HEK293 (cell line): Measurements from ENCODE around the gene VRK2.

Experiments
- YY1 ChIP-seq: fragments of 450-650 bp; formaldehyde crosslinking; IDR thresholded peaks from 2 replicates; pipeline ENCODE4 v1.5.1; 2018; ENCODE audit warnings: missing biosample characterization, missing genetic modification characterization
- ZNF274 ChIP-seq, 2 experiments: fragments of 200-500 bp in 1 of 2; fragments of 450-650 bp in 1 of 2; sonication (Bioruptor generic) in 1 of 2; formaldehyde crosslinking in 1 of 2; IDR thresholded peaks; 2 replicates each; pipeline versions ENCODE4 v1.5.1 to v1.6.1; 2014 to 2016; ENCODE audit warnings: borderline replicate concordance in 1 of 2, inconsistent platforms in 1 of 2, low read length in 1 of 2, missing biosample characterization in 1 of 2, missing genetic modification characterization in 1 of 2
- ZNF302 ChIP-seq: fragments of 450-650 bp; formaldehyde crosslinking; IDR thresholded peaks from 2 replicates; pipeline ENCODE4 v1.5.1; 2016; ENCODE audit warnings: missing biosample characterization, missing genetic modification characterization, low read depth
- ZNF324 ChIP-seq: fragments of 450-650 bp; formaldehyde crosslinking; IDR thresholded peaks from 2 replicates; pipeline ENCODE4 v1.5.1; 2016; ENCODE audit warnings: missing biosample characterization, missing genetic modification characterization
- ZSCAN30 ChIP-seq: fragments of 450-650 bp; IDR thresholded peaks from 2 replicates; pipeline ENCODE4 v1.5.1; 2018; ENCODE audit warnings: missing biosample characterization, mild to moderate bottlenecking, missing genetic modification characterization, moderate library complexity
- TF ChIP-seq, protein P1 (sequence below): fragments of 450-650 bp; formaldehyde crosslinking; IDR thresholded peaks from 2 replicates; pipeline ENCODE4 v1.5.1; 2016; ENCODE audit warnings: missing biosample characterization, missing genetic modification characterization
- TF ChIP-seq, protein P2 (sequence below): fragments of 450-650 bp; formaldehyde crosslinking; IDR thresholded peaks from 2 replicates; pipeline ENCODE4 v1.5.1; 2016; ENCODE audit warnings: missing biosample characterization, missing genetic modification characterization
- TF ChIP-seq, protein P3 (sequence below): fragments of 450-650 bp; formaldehyde crosslinking; IDR thresholded peaks from 2 replicates; pipeline ENCODE4 v1.5.1; 2017; ENCODE audit warnings: missing biosample characterization, missing genetic modification characterization
- TF ChIP-seq, protein P4 (sequence below): fragments of 450-650 bp; formaldehyde crosslinking; IDR thresholded peaks from 2 replicates; pipeline ENCODE4 v1.5.1; 2016; ENCODE audit warnings: missing biosample characterization, missing genetic modification characterization
- TF ChIP-seq, protein P5 (sequence below): fragments of 450-650 bp; formaldehyde crosslinking; IDR thresholded peaks from 2 replicates; pipeline ENCODE4 v1.5.1; 2016; ENCODE audit warnings: missing biosample characterization, missing genetic modification characterization
- TF ChIP-seq, protein P6 (sequence below): sonication (generic); formaldehyde crosslinking; IDR thresholded peaks from 2 replicates; pipeline ENCODE4 v1.8.1; 2022; ENCODE audit warnings: mild to moderate bottlenecking, moderate library complexity, missing genetic modification reagents
- TF ChIP-seq, protein P7 (sequence below): fragments of 450-650 bp; formaldehyde crosslinking; IDR thresholded peaks from 2 replicates; pipeline ENCODE4 v1.5.1; 2016; ENCODE audit warnings: missing biosample characterization, missing genetic modification characterization

DNA sequence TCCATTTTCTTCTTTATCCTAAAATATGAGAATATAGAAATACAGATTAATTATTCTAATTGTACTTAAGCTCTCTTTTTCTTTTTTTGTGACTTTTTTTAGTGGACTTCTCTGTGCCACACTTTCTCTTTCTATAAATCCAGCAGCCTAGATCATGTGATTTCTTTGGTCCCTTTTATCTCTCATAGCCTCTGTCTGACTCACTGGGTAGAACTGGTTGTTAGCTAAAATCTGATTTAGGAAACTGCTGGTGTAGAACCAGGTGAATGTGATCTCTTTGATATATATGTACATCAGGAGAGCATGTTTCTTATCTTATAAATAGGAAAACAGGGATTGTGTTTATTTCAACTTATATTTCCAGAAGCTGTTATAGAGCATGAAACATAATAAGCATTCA, 54.9 kb downstream of the VRK2 start:
- TF ChIP-seq ZSCAN30 (tag by site-specific recombination) (no peak), ZNF274 (IDR thresholded peaks at IDR 0.05; ENCODE audit: low read length) (no peak), ZNF274 (tag by site-specific recombination; IDR thresholded peaks at IDR 0.05; ENCODE audit: borderline replicate concordance) (no peak), ZNF324 (tag by site-specific recombination) (no peak), YY1 (tag by site-specific recombination) (no peak), ZNF302 (no peak)
- TF ChIP-seq, protein P1, sequence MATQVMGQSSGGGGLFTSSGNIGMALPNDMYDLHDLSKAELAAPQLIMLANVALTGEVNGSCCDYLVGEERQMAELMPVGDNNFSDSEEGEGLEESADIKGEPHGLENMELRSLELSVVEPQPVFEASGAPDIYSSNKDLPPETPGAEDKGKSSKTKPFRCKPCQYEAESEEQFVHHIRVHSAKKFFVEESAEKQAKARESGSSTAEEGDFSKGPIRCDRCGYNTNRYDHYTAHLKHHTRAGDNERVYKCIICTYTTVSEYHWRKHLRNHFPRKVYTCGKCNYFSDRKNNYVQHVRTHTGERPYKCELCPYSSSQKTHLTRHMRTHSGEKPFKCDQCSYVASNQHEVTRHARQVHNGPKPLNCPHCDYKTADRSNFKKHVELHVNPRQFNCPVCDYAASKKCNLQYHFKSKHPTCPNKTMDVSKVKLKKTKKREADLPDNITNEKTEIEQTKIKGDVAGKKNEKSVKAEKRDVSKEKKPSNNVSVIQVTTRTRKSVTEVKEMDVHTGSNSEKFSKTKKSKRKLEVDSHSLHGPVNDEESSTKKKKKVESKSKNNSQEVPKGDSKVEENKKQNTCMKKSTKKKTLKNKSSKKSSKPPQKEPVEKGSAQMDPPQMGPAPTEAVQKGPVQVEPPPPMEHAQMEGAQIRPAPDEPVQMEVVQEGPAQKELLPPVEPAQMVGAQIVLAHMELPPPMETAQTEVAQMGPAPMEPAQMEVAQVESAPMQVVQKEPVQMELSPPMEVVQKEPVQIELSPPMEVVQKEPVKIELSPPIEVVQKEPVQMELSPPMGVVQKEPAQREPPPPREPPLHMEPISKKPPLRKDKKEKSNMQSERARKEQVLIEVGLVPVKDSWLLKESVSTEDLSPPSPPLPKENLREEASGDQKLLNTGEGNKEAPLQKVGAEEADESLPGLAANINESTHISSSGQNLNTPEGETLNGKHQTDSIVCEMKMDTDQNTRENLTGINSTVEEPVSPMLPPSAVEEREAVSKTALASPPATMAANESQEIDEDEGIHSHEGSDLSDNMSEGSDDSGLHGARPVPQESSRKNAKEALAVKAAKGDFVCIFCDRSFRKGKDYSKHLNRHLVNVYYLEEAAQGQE, result no peak
- TF ChIP-seq, protein P2, sequence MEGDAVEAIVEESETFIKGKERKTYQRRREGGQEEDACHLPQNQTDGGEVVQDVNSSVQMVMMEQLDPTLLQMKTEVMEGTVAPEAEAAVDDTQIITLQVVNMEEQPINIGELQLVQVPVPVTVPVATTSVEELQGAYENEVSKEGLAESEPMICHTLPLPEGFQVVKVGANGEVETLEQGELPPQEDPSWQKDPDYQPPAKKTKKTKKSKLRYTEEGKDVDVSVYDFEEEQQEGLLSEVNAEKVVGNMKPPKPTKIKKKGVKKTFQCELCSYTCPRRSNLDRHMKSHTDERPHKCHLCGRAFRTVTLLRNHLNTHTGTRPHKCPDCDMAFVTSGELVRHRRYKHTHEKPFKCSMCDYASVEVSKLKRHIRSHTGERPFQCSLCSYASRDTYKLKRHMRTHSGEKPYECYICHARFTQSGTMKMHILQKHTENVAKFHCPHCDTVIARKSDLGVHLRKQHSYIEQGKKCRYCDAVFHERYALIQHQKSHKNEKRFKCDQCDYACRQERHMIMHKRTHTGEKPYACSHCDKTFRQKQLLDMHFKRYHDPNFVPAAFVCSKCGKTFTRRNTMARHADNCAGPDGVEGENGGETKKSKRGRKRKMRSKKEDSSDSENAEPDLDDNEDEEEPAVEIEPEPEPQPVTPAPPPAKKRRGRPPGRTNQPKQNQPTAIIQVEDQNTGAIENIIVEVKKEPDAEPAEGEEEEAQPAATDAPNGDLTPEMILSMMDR (tag by site-specific recombination), result no peak
- TF ChIP-seq, protein P3, sequence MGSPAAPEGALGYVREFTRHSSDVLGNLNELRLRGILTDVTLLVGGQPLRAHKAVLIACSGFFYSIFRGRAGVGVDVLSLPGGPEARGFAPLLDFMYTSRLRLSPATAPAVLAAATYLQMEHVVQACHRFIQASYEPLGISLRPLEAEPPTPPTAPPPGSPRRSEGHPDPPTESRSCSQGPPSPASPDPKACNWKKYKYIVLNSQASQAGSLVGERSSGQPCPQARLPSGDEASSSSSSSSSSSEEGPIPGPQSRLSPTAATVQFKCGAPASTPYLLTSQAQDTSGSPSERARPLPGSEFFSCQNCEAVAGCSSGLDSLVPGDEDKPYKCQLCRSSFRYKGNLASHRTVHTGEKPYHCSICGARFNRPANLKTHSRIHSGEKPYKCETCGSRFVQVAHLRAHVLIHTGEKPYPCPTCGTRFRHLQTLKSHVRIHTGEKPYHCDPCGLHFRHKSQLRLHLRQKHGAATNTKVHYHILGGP (tag by site-specific recombination), result no peak
- TF ChIP-seq, protein P4, sequence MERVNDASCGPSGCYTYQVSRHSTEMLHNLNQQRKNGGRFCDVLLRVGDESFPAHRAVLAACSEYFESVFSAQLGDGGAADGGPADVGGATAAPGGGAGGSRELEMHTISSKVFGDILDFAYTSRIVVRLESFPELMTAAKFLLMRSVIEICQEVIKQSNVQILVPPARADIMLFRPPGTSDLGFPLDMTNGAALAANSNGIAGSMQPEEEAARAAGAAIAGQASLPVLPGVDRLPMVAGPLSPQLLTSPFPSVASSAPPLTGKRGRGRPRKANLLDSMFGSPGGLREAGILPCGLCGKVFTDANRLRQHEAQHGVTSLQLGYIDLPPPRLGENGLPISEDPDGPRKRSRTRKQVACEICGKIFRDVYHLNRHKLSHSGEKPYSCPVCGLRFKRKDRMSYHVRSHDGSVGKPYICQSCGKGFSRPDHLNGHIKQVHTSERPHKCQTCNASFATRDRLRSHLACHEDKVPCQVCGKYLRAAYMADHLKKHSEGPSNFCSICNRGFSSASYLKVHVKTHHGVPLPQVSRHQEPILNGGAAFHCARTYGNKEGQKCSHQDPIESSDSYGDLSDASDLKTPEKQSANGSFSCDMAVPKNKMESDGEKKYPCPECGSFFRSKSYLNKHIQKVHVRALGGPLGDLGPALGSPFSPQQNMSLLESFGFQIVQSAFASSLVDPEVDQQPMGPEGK (tag by site-specific recombination), result no peak
- TF ChIP-seq, protein P5, sequence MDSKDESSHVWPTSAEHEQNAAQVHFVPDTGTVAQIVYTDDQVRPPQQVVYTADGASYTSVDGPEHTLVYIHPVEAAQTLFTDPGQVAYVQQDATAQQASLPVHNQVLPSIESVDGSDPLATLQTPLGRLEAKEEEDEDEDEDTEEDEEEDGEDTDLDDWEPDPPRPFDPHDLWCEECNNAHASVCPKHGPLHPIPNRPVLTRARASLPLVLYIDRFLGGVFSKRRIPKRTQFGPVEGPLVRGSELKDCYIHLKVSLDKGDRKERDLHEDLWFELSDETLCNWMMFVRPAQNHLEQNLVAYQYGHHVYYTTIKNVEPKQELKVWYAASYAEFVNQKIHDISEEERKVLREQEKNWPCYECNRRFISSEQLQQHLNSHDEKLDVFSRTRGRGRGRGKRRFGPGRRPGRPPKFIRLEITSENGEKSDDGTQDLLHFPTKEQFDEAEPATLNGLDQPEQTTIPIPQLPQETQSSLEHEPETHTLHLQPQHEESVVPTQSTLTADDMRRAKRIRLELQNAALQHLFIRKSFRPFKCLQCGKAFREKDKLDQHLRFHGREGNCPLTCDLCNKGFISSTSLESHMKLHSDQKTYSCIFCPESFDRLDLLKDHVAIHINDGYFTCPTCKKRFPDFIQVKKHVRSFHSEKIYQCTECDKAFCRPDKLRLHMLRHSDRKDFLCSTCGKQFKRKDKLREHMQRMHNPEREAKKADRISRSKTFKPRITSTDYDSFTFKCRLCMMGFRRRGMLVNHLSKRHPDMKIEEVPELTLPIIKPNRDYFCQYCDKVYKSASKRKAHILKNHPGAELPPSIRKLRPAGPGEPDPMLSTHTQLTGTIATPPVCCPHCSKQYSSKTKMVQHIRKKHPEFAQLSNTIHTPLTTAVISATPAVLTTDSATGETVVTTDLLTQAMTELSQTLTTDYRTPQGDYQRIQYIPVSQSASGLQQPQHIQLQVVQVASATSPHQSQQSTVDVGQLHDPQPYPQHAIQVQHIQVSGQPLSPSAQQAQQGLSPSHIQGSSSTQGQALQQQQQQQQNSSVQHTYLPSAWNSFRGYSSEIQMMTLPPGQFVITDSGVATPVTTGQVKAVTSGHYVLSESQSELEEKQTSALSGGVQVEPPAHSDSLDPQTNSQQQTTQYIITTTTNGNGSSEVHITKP (tag by site-specific recombination), result no peak
- TF ChIP-seq, protein P6, sequence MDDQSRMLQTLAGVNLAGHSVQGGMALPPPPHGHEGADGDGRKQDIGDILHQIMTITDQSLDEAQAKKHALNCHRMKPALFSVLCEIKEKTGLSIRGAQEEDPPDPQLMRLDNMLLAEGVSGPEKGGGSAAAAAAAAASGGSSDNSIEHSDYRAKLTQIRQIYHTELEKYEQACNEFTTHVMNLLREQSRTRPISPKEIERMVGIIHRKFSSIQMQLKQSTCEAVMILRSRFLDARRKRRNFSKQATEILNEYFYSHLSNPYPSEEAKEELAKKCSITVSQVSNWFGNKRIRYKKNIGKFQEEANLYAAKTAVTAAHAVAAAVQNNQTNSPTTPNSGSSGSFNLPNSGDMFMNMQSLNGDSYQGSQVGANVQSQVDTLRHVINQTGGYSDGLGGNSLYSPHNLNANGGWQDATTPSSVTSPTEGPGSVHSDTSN (CRISPR knock-in tag), result no peak
- TF ChIP-seq, protein P7, sequence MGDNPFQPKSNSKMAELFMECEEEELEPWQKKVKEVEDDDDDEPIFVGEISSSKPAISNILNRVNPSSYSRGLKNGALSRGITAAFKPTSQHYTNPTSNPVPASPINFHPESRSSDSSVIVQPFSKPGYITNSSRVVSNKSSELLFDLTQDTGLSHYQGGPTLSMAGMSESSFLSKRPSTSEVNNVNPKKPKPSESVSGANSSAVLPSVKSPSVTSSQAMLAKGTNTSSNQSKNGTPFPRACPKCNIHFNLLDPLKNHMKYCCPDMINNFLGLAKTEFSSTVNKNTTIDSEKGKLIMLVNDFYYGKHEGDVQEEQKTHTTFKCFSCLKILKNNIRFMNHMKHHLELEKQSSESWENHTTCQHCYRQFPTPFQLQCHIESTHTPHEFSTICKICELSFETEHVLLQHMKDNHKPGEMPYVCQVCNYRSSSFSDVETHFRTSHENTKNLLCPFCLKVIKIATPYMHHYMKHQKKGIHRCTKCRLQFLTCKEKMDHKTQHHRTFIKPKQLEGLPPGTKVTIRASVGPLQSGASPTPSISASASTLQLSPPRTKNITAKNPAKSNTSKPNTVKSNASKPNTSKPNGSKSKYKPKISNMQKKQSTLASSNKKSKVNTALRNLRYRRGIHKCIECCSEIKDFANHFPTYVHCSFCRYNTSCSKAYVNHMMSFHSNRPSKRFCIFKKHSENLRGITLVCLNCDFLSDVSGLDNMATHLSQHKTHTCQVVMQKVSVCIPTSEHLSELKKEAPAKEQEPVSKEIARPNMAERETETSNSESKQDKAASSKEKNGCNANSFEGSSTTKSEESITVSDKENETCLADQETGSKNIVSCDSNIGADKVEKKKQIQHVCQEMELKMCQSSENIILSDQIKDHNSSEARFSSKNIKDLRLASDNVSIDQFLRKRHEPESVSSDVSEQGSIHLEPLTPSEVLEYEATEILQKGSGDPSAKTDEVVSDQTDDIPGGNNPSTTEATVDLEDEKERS (tag by site-specific recombination), result no peak
